Sigmoid colon (tissue), 7 donors: ENCODE measurements around the gene EDEM2. TPM values are rescaled to one million over a fixed set of nuclear protein-coding genes. Genes with fewer than 3 reads are reported as not detected.
"Not testable (repeated sequence)": the region's sequence is repeated elsewhere in the genome, so short reads cannot be mapped to it uniquely, and the experiment has no call there.

Experiments
- DNase-seq: peaks from one replicate; pipeline ENCODE4 v3.0.0-alpha.2; 2019
- H3K27ac ChIP-seq, 4 donors: fragments of 200-600 bp; sonication (generic); one replicate each; pipeline ENCODE4 v1.5.1; 2016 to 2019; ENCODE audit warnings: mild to moderate bottlenecking in 1 of 4
- H3K27me3 ChIP-seq, 3 donors: fragments of 200-600 bp; sonication (generic); one replicate each; pipeline ENCODE4 v1.5.1; 2019; ENCODE audit warnings: mild to moderate bottlenecking in 1 of 3
- H3K36me3 ChIP-seq, 4 donors: fragments of 200-600 bp; sonication (generic); one replicate each; pipeline ENCODE4 v1.5.1; 2016 to 2019
- H3K4me1 ChIP-seq, 4 donors: fragments of 200-600 bp; sonication (generic); one replicate each; pipeline ENCODE4 v1.5.1; 2017 to 2019
- H3K4me3 ChIP-seq, 4 donors: fragments of 200-600 bp; sonication (generic); one replicate each; pipeline ENCODE4 v1.5.1; 2017 to 2019; ENCODE audit warnings: mild to moderate bottlenecking in 2 of 4, moderate library complexity in 1 of 4
- H3K9me3 ChIP-seq, 4 donors: fragments of 200-600 bp in 3 of 4; sonication (generic) in 3 of 4; one replicate each; pipeline versions ENCODE4 v1.5.1 to v1.6.1; 2013 to 2019
- EP300 ChIP-seq, 4 donors: sonication (generic); formaldehyde crosslinking; IDR thresholded peaks; one replicate each; pipeline ENCODE4 v1.6.1; 2017; ENCODE audit warnings: antibody characterized with exemption in 4 of 4
- POLR2A ChIP-seq, 2 donors: fragments of 450-650 bp; IDR thresholded peaks; one replicate each; pipeline ENCODE4 v1.6.1; 2016; ENCODE audit warnings: antibody characterized with exemption in 2 of 2, mild to moderate bottlenecking in 2 of 2, moderate library complexity in 2 of 2
- POLR2AphosphoS5 ChIP-seq, 4 donors: sonication (generic); formaldehyde crosslinking; IDR thresholded peaks; one replicate each; pipeline ENCODE4 v1.6.1; 2017; ENCODE audit warnings: antibody characterized with exemption in 4 of 4
- WGBS, 2 donors: extraction: QIAGEN DNeasy Blood & Tissue Kit; methylation state at CpG; one replicate each; pipeline ENCODE4 v1.1.7; 2013; 5-methylcytosine and 5-hydroxymethylcytosine counted together
- intact Hi-C: fragments of 100-400 bp; cut with DNase I; formaldehyde crosslinking; loops from one replicate; pipeline ENCODE4 v1.15.1; 2023
- polyA plus RNA-seq, 3 donors: library from polyadenylated mRNA; stranded (reverse); fragments of 200-250 nt; gene quantifications; one replicate each; pipeline ENCODE4 v1.2.3, GENCODE V29; 2013
- total RNA-seq, 4 donors: library from RNA; depleted of rRNA; stranded (reverse); fragments of >200 nt; gene quantifications; one replicate each; pipeline ENCODE4 v1.1.0, GENCODE V29; 2016
- TF ChIP-seq, protein P1 (sequence below), 4 experiments: fragments of 450-650 bp in 3 of 4; fragments of 200-600 bp in 1 of 4; IDR thresholded peaks; one replicate each; pipeline ENCODE4 v1.5.1; 2016 to 2019; ENCODE audit warnings: antibody characterized with exemption in 4 of 4, mild to moderate bottlenecking in 3 of 4, moderate library complexity in 2 of 4
- donor health status: healthy with polysubstance abuse.
- donor health status: Bipolar disorder and iron deficiency.
- donor health status: healthy.

The EDEM2 gene
- total and polyA plus RNA-seq, 7 donors: 8.4 to 24.9 (median 10.8) TPM

DNA sequence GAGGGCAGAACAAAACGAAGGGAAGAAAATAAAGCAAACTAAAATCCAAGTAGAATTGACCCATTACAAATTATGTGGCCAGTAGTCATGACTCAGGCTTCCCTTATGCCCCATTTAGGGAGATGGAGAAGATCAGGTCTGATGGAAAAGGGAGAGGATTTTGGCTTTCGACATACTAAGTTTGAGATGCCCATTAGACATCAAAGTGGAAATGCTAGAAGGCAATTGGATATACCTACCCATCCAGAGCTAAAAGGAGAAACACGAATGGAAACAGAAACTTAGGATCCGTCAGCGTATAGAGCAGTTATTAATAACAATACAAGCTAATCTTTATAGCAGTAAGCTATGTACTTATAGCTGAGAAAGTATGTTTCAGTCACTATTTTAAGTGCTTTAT, 59.3 kb downstream of the EDEM2 start:
- H3K27ac ChIP-seq: no peak overlapping the region
- no peaks in the 10 kb centered on the region for H3K27me3 ChIP-seq
- no peak for DNase-seq
- H3K36me3 ChIP-seq: peaks cover 0 to 12% (median 0%) of the 10 kb centered on the region in 4 donors
- 80 to 81% methylated on average over 5 of the region's 5 CpGs for WGBS, 2 donors
- peaks cover 0 to 47% (median 24%) of the 10 kb centered on the region in 4 donors for H3K4me1 ChIP-seq
- H3K9me3 ChIP-seq: no peaks in the 10 kb centered on the region
- intact Hi-C loops: no loop called here
- H3K4me3 ChIP-seq: no peak overlapping the region
- TF ChIP-seq, protein P1, sequence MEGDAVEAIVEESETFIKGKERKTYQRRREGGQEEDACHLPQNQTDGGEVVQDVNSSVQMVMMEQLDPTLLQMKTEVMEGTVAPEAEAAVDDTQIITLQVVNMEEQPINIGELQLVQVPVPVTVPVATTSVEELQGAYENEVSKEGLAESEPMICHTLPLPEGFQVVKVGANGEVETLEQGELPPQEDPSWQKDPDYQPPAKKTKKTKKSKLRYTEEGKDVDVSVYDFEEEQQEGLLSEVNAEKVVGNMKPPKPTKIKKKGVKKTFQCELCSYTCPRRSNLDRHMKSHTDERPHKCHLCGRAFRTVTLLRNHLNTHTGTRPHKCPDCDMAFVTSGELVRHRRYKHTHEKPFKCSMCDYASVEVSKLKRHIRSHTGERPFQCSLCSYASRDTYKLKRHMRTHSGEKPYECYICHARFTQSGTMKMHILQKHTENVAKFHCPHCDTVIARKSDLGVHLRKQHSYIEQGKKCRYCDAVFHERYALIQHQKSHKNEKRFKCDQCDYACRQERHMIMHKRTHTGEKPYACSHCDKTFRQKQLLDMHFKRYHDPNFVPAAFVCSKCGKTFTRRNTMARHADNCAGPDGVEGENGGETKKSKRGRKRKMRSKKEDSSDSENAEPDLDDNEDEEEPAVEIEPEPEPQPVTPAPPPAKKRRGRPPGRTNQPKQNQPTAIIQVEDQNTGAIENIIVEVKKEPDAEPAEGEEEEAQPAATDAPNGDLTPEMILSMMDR (IDR thresholded peaks at IDR 0.05): no peak
- TF ChIP-seq POLR2AphosphoS5 (IDR thresholded peaks at IDR 0.05) (no peak), POLR2A (IDR thresholded peaks at IDR 0.05) (no peak), EP300 (IDR thresholded peaks at IDR 0.05) (no peak)

DNA sequence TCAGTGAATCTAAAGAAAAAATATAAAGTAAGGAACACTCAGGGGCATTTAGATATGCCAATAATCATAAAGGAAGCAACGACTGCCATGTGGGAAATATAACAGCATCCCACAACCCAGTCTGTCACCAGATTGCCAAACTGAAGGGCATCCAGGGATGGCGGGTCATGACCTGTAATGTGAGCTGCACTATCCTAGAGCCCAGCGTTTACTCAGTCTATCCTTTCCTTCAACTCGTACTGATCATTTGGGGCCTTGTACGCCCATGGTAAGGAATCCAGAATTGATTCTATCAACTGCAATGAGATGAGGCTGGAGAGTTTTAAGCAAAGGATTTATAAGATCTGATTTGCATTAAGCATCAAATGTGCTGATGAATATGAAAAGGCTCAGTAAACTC, 59.8 kb downstream of the EDEM2 start:
- no peaks in the 10 kb centered on the region for H3K27me3 ChIP-seq
- peaks cover 0 to 47% (median 24%) of the 10 kb centered on the region in 4 donors for H3K4me1 ChIP-seq
- no peaks in the 10 kb centered on the region for H3K9me3 ChIP-seq
- no peak for TF ChIP-seq EP300 (IDR thresholded peaks at IDR 0.05)
- WGBS, 2 donors: 88 to 95% methylated on average over 5 of the region's 5 CpGs
- H3K4me3 ChIP-seq: no peak overlapping the region
- no peak for DNase-seq
- H3K27ac ChIP-seq: no peak overlapping the region
- intact Hi-C loops: no loop called here
- H3K36me3 ChIP-seq: peaks cover 0 to 12% (median 0%) of the 10 kb centered on the region in 4 donors

DNA sequence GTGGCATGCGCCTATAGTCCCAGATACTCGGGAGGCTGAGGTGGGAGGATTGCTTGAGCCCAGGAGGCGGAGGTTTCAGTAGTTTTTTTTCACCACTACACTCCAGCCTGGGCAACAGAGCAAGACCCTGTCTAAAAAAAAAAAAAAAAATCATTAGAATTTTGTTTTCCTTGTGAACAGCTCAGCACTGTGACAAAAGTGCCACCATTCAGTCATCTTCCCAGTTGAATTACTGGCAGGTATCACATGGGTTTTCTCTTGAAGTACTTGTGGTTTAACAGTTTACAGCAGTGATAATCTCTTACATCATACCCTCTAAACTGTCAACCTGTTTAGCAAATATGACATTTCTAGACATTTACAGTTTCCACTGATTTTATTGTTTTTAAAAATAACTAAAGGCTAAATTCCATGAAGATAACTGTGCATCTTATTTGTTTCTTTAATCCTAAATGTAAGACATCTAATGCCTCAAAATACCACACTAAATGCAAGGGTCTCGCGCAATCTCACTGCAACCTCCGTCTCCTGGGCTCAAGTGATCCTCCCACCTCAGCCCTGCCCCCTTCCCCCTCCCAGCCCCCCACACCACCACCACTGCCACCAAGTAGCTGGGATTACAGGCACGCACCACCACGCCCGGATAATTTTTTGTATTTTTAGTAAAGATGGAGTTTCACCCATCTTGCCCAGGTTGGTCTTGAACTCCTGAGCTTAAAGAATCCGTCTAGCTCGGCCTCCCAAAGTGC, 61.5 kb downstream of the EDEM2 start:
- no peaks in the 10 kb centered on the region for H3K27me3 ChIP-seq

DNA sequence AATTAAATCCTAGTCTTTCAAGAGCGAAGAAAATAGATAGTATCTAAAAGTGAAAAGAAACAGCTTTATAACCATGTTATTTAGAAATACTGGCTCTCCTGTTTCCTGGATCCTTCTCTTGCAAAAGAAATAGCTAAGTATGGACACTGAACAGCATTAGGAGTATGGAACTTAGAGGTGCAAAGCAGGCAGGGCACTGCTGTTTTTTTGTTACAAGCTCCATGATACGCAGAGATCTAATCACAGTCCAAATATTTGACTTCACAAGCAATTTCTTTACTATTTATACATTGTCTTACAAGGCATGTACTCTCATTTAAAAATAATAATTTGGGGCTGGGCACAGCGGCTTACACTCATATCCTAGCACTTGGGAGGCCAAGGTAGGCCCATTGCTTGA, 62.1 kb downstream of the EDEM2 start:
- intact Hi-C loops: no loop called here
- Histone ChIP-seq H3K4me1 (peaks cover 0 to 49% (median 21%) of the 10 kb centered on the region in 4 donors), H3K9me3 (no peaks in the 10 kb centered on the region), H3K4me3 (no peak overlapping the region), H3K27me3 (no peaks in the 10 kb centered on the region), H3K36me3 (peaks cover 0 to 12% (median 0%) of the 10 kb centered on the region in 4 donors), H3K27ac (no peak overlapping the region)
- 83 to 91% methylated on average over 3 of the region's 3 CpGs for WGBS, 2 donors
- DNase-seq: no peak
- TF ChIP-seq EP300 (IDR thresholded peaks at IDR 0.05) (no peak), POLR2A (IDR thresholded peaks at IDR 0.05) (no peak), POLR2AphosphoS5 (IDR thresholded peaks at IDR 0.05) (no peak)
- TF ChIP-seq, protein P1 (IDR thresholded peaks at IDR 0.05): no peak

More for the DNA sequence above, 61.5 kb downstream of the EDEM2 start:
- Histone ChIP-seq H3K36me3 (peaks cover 0 to 12% (median 0%) of the 10 kb centered on the region in 4 donors), H3K27ac (no peak overlapping the region), H3K9me3 (no peaks in the 10 kb centered on the region), H3K4me3 (no peak overlapping the region), H3K4me1 (peaks cover 0 to 53% (median 23%) of the 10 kb centered on the region in 4 donors)
- 92 to 93% methylated on average over 11 of the region's 11 CpGs for WGBS, 2 donors
- DNase-seq: no peak
- TF ChIP-seq POLR2A (IDR thresholded peaks at IDR 0.05) (no peak), EP300 (IDR thresholded peaks at IDR 0.05) (no peak), POLR2AphosphoS5 (IDR thresholded peaks at IDR 0.05) (no peak)
- TF ChIP-seq, protein P1 (IDR thresholded peaks at IDR 0.05): no peak
- intact Hi-C loops: no loop called here

DNA sequence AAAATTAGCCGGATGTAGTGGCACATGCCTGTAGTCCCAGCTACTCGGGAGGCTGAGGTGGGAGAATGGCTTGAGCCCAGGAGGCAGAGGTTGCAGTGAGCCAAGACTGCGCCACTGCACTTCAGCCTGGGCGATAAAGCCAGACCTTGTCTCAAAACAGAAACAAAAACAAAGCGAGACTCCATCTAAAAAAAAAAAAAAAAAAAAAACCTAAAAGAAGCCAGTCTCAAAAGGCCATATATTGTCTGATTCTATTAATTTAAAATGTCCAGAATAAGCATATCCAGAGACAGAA, 66.8 kb downstream of the EDEM2 start:
- H3K9me3 ChIP-seq, H3K27ac ChIP-seq, H3K4me3 ChIP-seq, H3K27me3 ChIP-seq, DNase-seq, intact Hi-C loops: not testable (repeated sequence)
- H3K4me1 ChIP-seq: peaks cover 0 to 24% (median 13%) of the 10 kb centered on the region in 4 donors
- peaks cover 11 to 23% (median 15%) of the 10 kb centered on the region in 4 donors for H3K36me3 ChIP-seq
- whole genome bisulfite sequencing, 2 donors: 85 to 86% methylated on average over 5 of the region's 5 CpGs
